ENCODE measurements around the gene CCDC88A. TPM values are rescaled to one million over a fixed set of nuclear protein-coding genes. Genes with fewer than 3 reads are reported as not detected.

Gene CCDC88A
- polyA plus RNA-seq, 2 of the 4 experiments (the other 2 are of a cell fraction), result 21.3 to 77.8 TPM

- Histone ChIP-seq H3K4me3 (peak overlapping the region; percentile 70), H3K27ac (peak overlapping the region; percentile 92 to 99; a peak in 4 of 6 replicates), H3K4me2 (peak overlapping the region; percentile 81), H3K4me1 (peaks cover 49% of the 10 kb centered on the region), H3K9me3 (no peaks in the 10 kb centered on the region)
- no peak for TF ChIP-seq HOXA7 (CRISPR knock-in tag; IDR thresholded peaks at IDR 0.05)
- no peak for TF ChIP-seq ELK1 (IDR thresholded peaks at IDR 0.05; ENCODE audit: low read depth, low read length)
- no peak for TF ChIP-seq HMGXB4 (CRISPR knock-in tag; IDR thresholded peaks at IDR 0.05; ENCODE audit: borderline replicate concordance)
- no peak for TF ChIP-seq PBX3 (IDR thresholded peaks at IDR 0.05)
- no peak for TF ChIP-seq JUNB (IDR thresholded peaks at IDR 0.05)
- no peak for TF ChIP-seq KDM1A (IDR thresholded peaks at IDR 0.05; ENCODE audit: low read depth)
- TF ChIP-seq CHD4 (IDR thresholded peaks at IDR 0.05; ENCODE audit: borderline replicate concordance), result no peak
- TF ChIP-seq CTCF (IDR thresholded peaks at IDR 0.05), result no peak
- TF ChIP-seq POLR2A (IDR thresholded peaks at IDR 0.05; ENCODE audit: low read length), result no peak
- no peak for TF ChIP-seq KDM5A (IDR thresholded peaks at IDR 0.05)
- no peak for TF ChIP-seq HOXB13 (CRISPR knock-in tag; IDR thresholded peaks at IDR 0.05; ENCODE audit: low read depth)
- no peak for TF ChIP-seq RCOR1 (IDR thresholded peaks at IDR 0.05; ENCODE audit: low read depth, low read length)
- no peak for TF ChIP-seq BHLHE40 (IDR thresholded peaks at IDR 0.05; ENCODE audit: low read depth, low read length)
- no peak for TF ChIP-seq FOSB (CRISPR knock-in tag; IDR thresholded peaks at IDR 0.05)
- no peak for TF ChIP-seq GATA3 (IDR thresholded peaks at IDR 0.05; ENCODE audit: borderline replicate concordance)
- POLR2A ChIA-PET, result interaction anchor here (1.8 kb wide), 1 partner anchor 98 kb away, joined by 18 read pairs; the partner anchor contains the start of gene CFAP36
- no peak for FAIRE-seq
- DNase-seq (ENCODE audit: low read depth in 1 of 2, low spot score in 1 of 2), result no peak
- WGBS (ENCODE audit: missing lambda C conversion rate), result 80% methylated on average over 6 of the region's 6 CpGs
- CTCF ChIA-PET, result interaction anchor here (1.2 to 1.8 kb wide), 3 partner anchors 11 to 98 kb away, joined by 3 to 6 read pairs (median 5); partner anchors contain the start of gene CFAP36
- no peak for ATAC-seq
Observed at GRCh38 chr2:55420871-55421270, 1.2 kb upstream of the CCDC88A start.

GRCh38 chr2:55420439-55420725 is 726 bp upstream of the CCDC88A start:
- ChIA-PET CTCF (interaction anchor here (1.2 to 1.8 kb wide), 5 partner anchors 11 to 197 kb away, joined by 3 to 6 read pairs (median 4); partner anchors contain the start of gene CFAP36), POLR2A (interaction anchor here (0.6 to 1.8 kb wide), 7 partner anchors 9 to 212 kb away, joined by 3 to 18 read pairs (median 6); partner anchors contain the start of genes CFAP36, CLHC1 and RPS27A)
- TF ChIP-seq ELK1 (IDR thresholded peaks at IDR 0.05; ENCODE audit: low read depth, low read length) (no peak), FOSL2 (IDR thresholded peaks at IDR 0.05) (no peak), FOSL2 (CRISPR knock-in tag; IDR thresholded peaks at IDR 0.05) (peak; percentile 42)
- H3K4me3 ChIP-seq, result peak overlapping the region; percentile 70
- DNase-seq (ENCODE audit: low read depth in 1 of 2, low spot score in 1 of 2), result no peak
- peak; percentile 0 to 2; a peak in 2 of 6 replicates for ATAC-seq
- FAIRE-seq, result no peak
- peaks cover 47% of the 10 kb centered on the region for H3K4me1 ChIP-seq
- H3K4me2 ChIP-seq, result peak overlapping the region; percentile 81
- peak overlapping the region; percentile 92 to 99 for H3K27ac ChIP-seq
- WGBS (ENCODE audit: missing lambda C conversion rate), result under 1% methylated on average over 3 of the region's 3 CpGs
- no peaks in the 10 kb centered on the region for H3K9me3 ChIP-seq
